ENCODE results near the gene CPNE1. TPM values are rescaled to one million over a fixed set of nuclear protein-coding genes. Genes with fewer than 3 reads are reported as not detected.
A peak's percentile ranks its signal among the peaks of the same experiment; 100 is the strongest.

CPNE1 gene
- total RNA-seq, 1 experiment from 2014 or later, result 155 TPM

GRCh38 chr20:35621560-35621946, 43.1 kb downstream of the CPNE1 start:
- Mint-ChIP-seq H3K9me3 (no peaks in the 10 kb centered on the region; a peak in 1 of 5 replicates), H3K27ac (peak overlapping the region in 1 of 3 experiments; percentile 50; a peak in 1 of 7 replicates), H3K4me1 (peaks cover 21 to 25% of the 10 kb centered on the region in 2 experiments), H3K4me3 (no peak overlapping the region), H3K36me3 (ENCODE audit: insufficient read depth in 1 of 3, low read depth in 3 of 3) (peaks cover 15 to 17% (median 16%) of the 10 kb centered on the region in 3 experiments; a peak in 6 of 7 replicates), H3K27me3 (ENCODE audit: low read depth) (peaks cover 8% of the 10 kb centered on the region)
- no peaks in the 10 kb centered on the region for H3K9me3 ChIP-seq (ENCODE audit: control insufficient read depth, low read depth, low read length)
- no peak overlapping the region for H3K27ac ChIP-seq (ENCODE audit: insufficient read length, low read depth, low read length)
- H3K4ac ChIP-seq (ENCODE audit: low read depth, low read length), result no peak overlapping the region
- no peak overlapping the region for H3K9ac ChIP-seq (ENCODE audit: extremely low read depth, insufficient read length, low read length)
- no peak overlapping the region for H4K5ac ChIP-seq (ENCODE audit: insufficient read length, low read depth, low read length)
- H2BK20ac ChIP-seq (ENCODE audit: low read depth, low read length, poor library complexity, severe bottlenecking), result no peak overlapping the region
- H3K79me2 ChIP-seq (ENCODE audit: insufficient read depth, low read length), result no peaks in the 10 kb centered on the region
- no peak for DNase-seq
- no peak overlapping the region for H2BK5ac ChIP-seq (ENCODE audit: insufficient read length, low read length)
- H3K18ac ChIP-seq (ENCODE audit: insufficient read length, low read depth, low read length), result no peak overlapping the region
- no peak overlapping the region for H3T11ph ChIP-seq (ENCODE audit: low read length)
- no peak overlapping the region for H2BK15ac ChIP-seq (ENCODE audit: low read depth, low read length)
- H2BK12ac ChIP-seq (ENCODE audit: insufficient read length, low read depth, low read length), result no peak overlapping the region
- no peak overlapping the region for H3K14ac ChIP-seq (ENCODE audit: insufficient read depth, low read length)
- no peak overlapping the region for H2AFZ ChIP-seq (ENCODE audit: low read length)
- peak; percentile 49; the same call in 2 of the 3 replicates for TF ChIP-seq CTCF (conservative IDR thresholded peaks at IDR 0.05)
- no peak overlapping the region for H3K56ac ChIP-seq (ENCODE audit: insufficient read length, low read depth, low read length)
- H3K4me1 ChIP-seq (ENCODE audit: insufficient read depth, low read length), result no peaks in the 10 kb centered on the region
- no peaks in the 10 kb centered on the region for H4K20me1 ChIP-seq (ENCODE audit: control insufficient read depth, insufficient read depth, insufficient read length)
- H3K27me3 ChIP-seq (ENCODE audit: insufficient read depth, low read length), result no peaks in the 10 kb centered on the region
- no peak overlapping the region for H3K23ac ChIP-seq (ENCODE audit: insufficient read length, low read depth, low read length)
- no peak overlapping the region for H2BK120ac ChIP-seq (ENCODE audit: low read depth, low read length, poor library complexity, severe bottlenecking)
- no CpG with 5 or more reads among the region's 2 CpGs for WGBS (ENCODE audit: extremely low coverage, insufficient read length, low lambda C conversion rate)
- no peak overlapping the region for H3K4me2 ChIP-seq (ENCODE audit: insufficient read depth, insufficient read length, low read length)
- H3K23me2 ChIP-seq (ENCODE audit: insufficient read length, low read depth, low read length, poor library complexity, severe bottlenecking), result peaks cover 14% of the 10 kb centered on the region
- no peak overlapping the region for H2AK5ac ChIP-seq (ENCODE audit: insufficient read length, low read length)
- H4K8ac ChIP-seq (replicated peaks; ENCODE audit: insufficient read length, low read depth, low read length), result no peak overlapping the region
- H4K91ac ChIP-seq (ENCODE audit: insufficient read length, low read depth, low read length), result no peak overlapping the region
- no peaks in the 10 kb centered on the region for H3K79me1 ChIP-seq (ENCODE audit: insufficient read depth, low read depth, low read length, poor library complexity, severe bottlenecking)

All from H9 (cell line).